HCT116 (cell line): ENCODE data around the gene APC2. TPM values are rescaled to one million over a fixed set of nuclear protein-coding genes. Genes with fewer than 3 reads are reported as not detected.

ENCODE experiments used
- ATAC-seq: fragments of 200-7000 bp; cut with Tn5 transposase; 2 replicates; pipeline ENCODE4 v1.9.1; 2020; ENCODE audit warnings: mild to moderate bottlenecking, moderate library complexity
- BruUV-seq: library from RNA; stranded (reverse); fragments of 400-500 nt; replicated peaks from 2 replicates; lab custom pipeline; 2021; lab: Mats Ljungman, UMichigan
- CTCF ChIA-PET: fragments of 300-600 bp; sonication (Branson Sonifier 250); formaldehyde crosslinking; loops from one replicate; lab custom pipeline; 2021; ENCODE audit warnings: antibody characterized with exemption; lab: Charles Lee
- POLR2A ChIA-PET: fragments of 300-600, 350-600 bp; sonication (Branson Sonifier 250); formaldehyde crosslinking; loops from one replicate; lab custom pipeline; 2021; ENCODE audit warnings: antibody characterized with exemption; lab: Charles Lee
- RAD21 ChIA-PET, 2 experiments: fragments of 300-600 bp; sonication (Branson Sonifier 250); formaldehyde crosslinking; loops; one replicate each; lab custom pipeline; 2023; ENCODE audit warnings: low total read pairs in 2 of 2; ENCODE audit not compliant: uncharacterized antibody in 2 of 2, unreplicated experiment in 2 of 2, low non-redundant PET in 1 of 2; lab: Charles Lee
- DNase-seq: peaks from one replicate; pipeline ENCODE4 v3.0.0-alpha.2; 2010; ENCODE audit warnings: low read depth, low spot score
- H2AFZ ChIP-seq: fragments of 200-600 bp; shearing (Covaris generic), sonication (generic); 2 replicates; pipeline ENCODE4 v1.6.1; 2017; ENCODE audit warnings: low read depth, mixed run types, mixed read lengths, antibody characterized with exemption, low read length; ENCODE audit not compliant: poor library complexity, severe bottlenecking
- H3K27ac ChIP-seq: 2 replicates; pipeline ENCODE4 v1.5.1; 2012; ENCODE audit warnings: low read depth, low read length
- H3K27me3 ChIP-seq: fragments of 200-600 bp; sonication (generic); 2 replicates; pipeline ENCODE4 v1.6.1; 2016; ENCODE audit warnings: mixed run types, low read length, mixed read lengths; ENCODE audit not compliant: insufficient read depth
- H3K36me3 ChIP-seq, 2 experiments: fragments of 200-500 bp in 1 of 2; fragments of 200-600 bp in 1 of 2; sonication (Bioruptor generic) in 1 of 2; sonication (generic) in 1 of 2; 2 replicates each; pipeline versions ENCODE4 v1.5.1 to v1.6.1; 2014 to 2016; ENCODE audit warnings: low read length in 2 of 2, inconsistent platforms in 1 of 2, mixed read lengths in 1 of 2, mixed run types in 1 of 2; ENCODE audit not compliant: insufficient read depth in 2 of 2, control insufficient read depth in 1 of 2
- H3K4me1 ChIP-seq, 2 experiments: fragments of 200-600 bp in 1 of 2; sonication (generic) in 1 of 2; 2 replicates each; pipeline versions ENCODE4 v1.5.1 to v1.6.1; 2012 to 2017; ENCODE audit warnings: low read length in 2 of 2, inconsistent platforms in 1 of 2, mild to moderate bottlenecking in 1 of 2, mixed read lengths in 1 of 2, mixed run types in 1 of 2, moderate library complexity in 1 of 2; ENCODE audit not compliant: insufficient read depth in 2 of 2, control insufficient read depth in 1 of 2
- H3K4me2 ChIP-seq: fragments of 200-600 bp; sonication (generic); 2 replicates; pipeline ENCODE4 v1.6.1; 2017; ENCODE audit warnings: mixed run types, low read length, mixed read lengths
- H3K4me3 ChIP-seq, 2 experiments: fragments of 200-600 bp in 1 of 2; sonication (generic) in 1 of 2; replicated peaks in 1 of 2; 2 replicates each; pipeline ENCODE4 v1.5.1; 2011 to 2016; ENCODE audit warnings: low read length in 2 of 2, control low read depth in 1 of 2, low read depth in 1 of 2, mild to moderate bottlenecking in 1 of 2, mixed read lengths in 1 of 2, mixed run types in 1 of 2
- H3K79me2 ChIP-seq: fragments of 200-600 bp; sonication (generic); 2 replicates; pipeline ENCODE4 v1.6.1; 2017; ENCODE audit warnings: mild to moderate bottlenecking, mixed run types, low read length, moderate library complexity, mixed read lengths; ENCODE audit not compliant: insufficient read depth
- H3K9ac ChIP-seq: fragments of 200-600 bp; sonication (generic); 2 replicates; pipeline ENCODE4 v1.6.1; 2016; ENCODE audit warnings: low read length, mixed read lengths
- H3K9me2 ChIP-seq: fragments of 200-600 bp; sonication (generic), shearing (Covaris generic); 2 replicates; pipeline ENCODE4 v1.6.1; 2017; ENCODE audit warnings: mixed run types, mild to moderate bottlenecking, moderate library complexity; ENCODE audit not compliant: insufficient read depth
- H3K9me3 ChIP-seq, 2 experiments: fragments of 200-500 bp in 1 of 2; fragments of 200-600 bp in 1 of 2; sonication (Bioruptor generic) in 1 of 2; sonication (generic) in 1 of 2; 2 replicates each; pipeline ENCODE4 v1.6.1; 2014 to 2017; ENCODE audit warnings: low read length in 2 of 2, mixed read lengths in 2 of 2, inconsistent platforms in 1 of 2, low read depth in 1 of 2, mild to moderate bottlenecking in 1 of 2, mixed run types in 1 of 2, moderate library complexity in 1 of 2; ENCODE audit not compliant: control insufficient read depth in 1 of 2, insufficient read depth in 1 of 2
- H4K20me1 ChIP-seq: fragments of 200-600 bp; sonication (generic), shearing (Covaris generic); 2 replicates; pipeline ENCODE4 v1.6.1; 2017; ENCODE audit warnings: mixed run types, mild to moderate bottlenecking, moderate library complexity; ENCODE audit not compliant: insufficient read depth
- CBX3 ChIP-seq: IDR thresholded peaks from 2 replicates; pipeline ENCODE4 v1.6.1; 2012; ENCODE audit warnings: low read depth
- EGR1 ChIP-seq: IDR thresholded peaks from 2 replicates; pipeline ENCODE4 v1.6.1; 2012; ENCODE audit warnings: low read depth
- ELF1 ChIP-seq: IDR thresholded peaks from 2 replicates; pipeline ENCODE4 v1.6.1; 2012; ENCODE audit warnings: low read depth, borderline replicate concordance
- EZH2 ChIP-seq: fragments of 200-600 bp; sonication (generic); IDR thresholded peaks from 2 replicates; pipeline ENCODE4 v1.6.1; 2017; ENCODE audit warnings: antibody characterized with exemption, mixed run types
- EZH2phosphoT487 ChIP-seq: fragments of 200-600 bp; IDR thresholded peaks from 2 replicates; pipeline ENCODE4 v1.6.1; 2018; ENCODE audit warnings: antibody characterized with exemption, borderline replicate concordance
- FOSL1 ChIP-seq: IDR thresholded peaks from 2 replicates; pipeline ENCODE4 v1.6.1; 2012; ENCODE audit warnings: low read depth
- POLR2A ChIP-seq: IDR thresholded peaks from 2 replicates; pipeline ENCODE4 v1.7.0; 2011; ENCODE audit warnings: borderline replicate concordance; ENCODE audit not compliant: insufficient read depth, insufficient read length; ENCODE audit errors: extremely low read depth
- RAD21 ChIP-seq: IDR thresholded peaks from 2 replicates; pipeline ENCODE4 v1.6.1; 2012; ENCODE audit warnings: low read depth, mild to moderate bottlenecking
- SIN3A ChIP-seq: IDR thresholded peaks from 2 replicates; pipeline ENCODE4 v1.6.1; 2012; ENCODE audit warnings: low read depth
- SRF ChIP-seq: IDR thresholded peaks from 2 replicates; pipeline ENCODE4 v1.6.1; 2012; ENCODE audit warnings: low read depth
- TCF7L2 ChIP-seq: IDR thresholded peaks from 2 replicates; pipeline ENCODE4 v1.7.0; 2011; ENCODE audit warnings: borderline replicate concordance, inconsistent platforms; ENCODE audit not compliant: insufficient read depth, insufficient read length; ENCODE audit errors: extremely low read depth
- YY1 ChIP-seq: IDR thresholded peaks from 2 replicates; pipeline ENCODE4 v1.6.1; 2011; ENCODE audit warnings: low read length, low read depth, moderate library complexity, mild to moderate bottlenecking; ENCODE audit not compliant: insufficient replicate concordance; ENCODE audit errors: extremely low read depth
- ZFX ChIP-seq: fragments of 450-650 bp; IDR thresholded peaks from 2 replicates; pipeline ENCODE4 v1.6.1; 2017
- ZNF274 ChIP-seq: fragments of 200-500 bp; sonication (Bioruptor generic); IDR thresholded peaks from 2 replicates; pipeline ENCODE4 v1.6.1; 2014; ENCODE audit warnings: mild to moderate bottlenecking, low read depth, low read length, inconsistent platforms
- intact Hi-C: fragments of 100-400 bp; cut with micrococcal nuclease; formaldehyde crosslinking; loops from 2 replicates; pipeline ENCODE4 v1.10.0; 2022
- total RNA-seq: library from RNA; stranded (reverse); gene quantifications from one replicate; pipeline ENCODE4 v1.2.1, GENCODE V29; 2021; ENCODE audit not compliant: unreplicated experiment
- TF ChIP-seq, protein P1 (sequence below): IDR thresholded peaks from 2 replicates; pipeline ENCODE4 v1.6.1; 2012; ENCODE audit warnings: low read depth
- TF ChIP-seq, protein P2 (sequence below): IDR thresholded peaks from 2 replicates; pipeline ENCODE4 v1.6.1; 2012
- TF ChIP-seq, protein P3 (sequence below): IDR thresholded peaks from 2 replicates; pipeline ENCODE4 v1.6.1; 2012
- TF ChIP-seq, protein P4 (sequence below): IDR thresholded peaks from 2 replicates; pipeline ENCODE4 v1.6.1; 2011; ENCODE audit warnings: mild to moderate bottlenecking, low read length, moderate library complexity; ENCODE audit not compliant: insufficient replicate concordance; ENCODE audit errors: extremely low read depth

Gene APC2
- total RNA-seq, 1 experiment from 2014 or later, result 1.6 TPM

DNA sequence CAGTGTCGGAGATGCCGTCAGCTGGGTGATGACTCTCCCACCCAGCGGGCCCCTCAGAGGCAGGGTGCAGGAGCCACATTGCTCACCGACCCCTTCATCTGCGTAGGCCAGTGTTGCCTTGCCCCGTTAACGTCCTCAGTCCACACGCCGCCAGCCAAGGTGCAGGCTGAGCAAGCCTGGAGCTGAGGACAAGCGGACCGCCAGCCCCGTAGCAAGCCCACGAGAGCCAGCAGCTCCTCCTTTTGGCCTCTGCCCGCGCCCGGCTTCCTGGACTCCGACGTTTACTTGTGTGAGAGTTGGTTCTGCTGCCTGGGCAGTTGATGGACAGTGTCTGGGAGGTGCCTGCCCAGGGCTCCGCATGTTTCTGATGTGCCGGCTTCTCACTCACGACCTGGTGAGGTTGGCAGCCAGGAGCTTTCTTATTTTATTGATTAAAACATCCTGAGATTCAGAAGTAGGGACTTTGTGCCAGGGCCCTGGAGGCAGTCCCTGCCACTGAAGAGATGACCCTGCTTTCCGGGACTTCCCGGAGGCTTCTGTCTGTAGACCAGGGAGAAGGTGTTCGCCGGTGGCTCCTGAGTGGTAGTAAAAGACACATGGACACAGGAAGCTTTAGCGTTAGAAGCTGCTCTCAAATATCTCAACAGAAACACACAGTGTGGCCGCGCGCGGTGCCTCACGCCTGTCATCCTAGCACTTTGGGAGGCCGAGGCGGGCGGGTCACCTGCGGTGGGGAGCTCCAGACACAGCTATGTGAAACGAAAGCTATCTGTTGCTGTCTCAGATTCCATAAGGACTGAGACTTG lies 36.7 kb upstream of the APC2 start:
- H3K79me2 ChIP-seq, result peaks cover 100% of the 10 kb centered on the region
- ATAC-seq (no peak), DNase-seq (no peak)
- no peaks in the 10 kb centered on the region for H3K27me3 ChIP-seq
- H3K36me3 ChIP-seq, result peaks cover 6 to 70% of the 10 kb centered on the region in 2 experiments; a peak in 3 of 4 replicates
- ChIA-PET RAD21 (no interaction called here), POLR2A (interaction anchor here (0.7 kb wide), 1 partner anchor 96 kb away, joined by 3 read pairs; no protein-coding TSS in a partner anchor), CTCF (no interaction called here)
- H3K9me3 ChIP-seq, result no peaks in the 10 kb centered on the region
- no peak for TF ChIP-seq SRF
- TF ChIP-seq, protein P1, sequence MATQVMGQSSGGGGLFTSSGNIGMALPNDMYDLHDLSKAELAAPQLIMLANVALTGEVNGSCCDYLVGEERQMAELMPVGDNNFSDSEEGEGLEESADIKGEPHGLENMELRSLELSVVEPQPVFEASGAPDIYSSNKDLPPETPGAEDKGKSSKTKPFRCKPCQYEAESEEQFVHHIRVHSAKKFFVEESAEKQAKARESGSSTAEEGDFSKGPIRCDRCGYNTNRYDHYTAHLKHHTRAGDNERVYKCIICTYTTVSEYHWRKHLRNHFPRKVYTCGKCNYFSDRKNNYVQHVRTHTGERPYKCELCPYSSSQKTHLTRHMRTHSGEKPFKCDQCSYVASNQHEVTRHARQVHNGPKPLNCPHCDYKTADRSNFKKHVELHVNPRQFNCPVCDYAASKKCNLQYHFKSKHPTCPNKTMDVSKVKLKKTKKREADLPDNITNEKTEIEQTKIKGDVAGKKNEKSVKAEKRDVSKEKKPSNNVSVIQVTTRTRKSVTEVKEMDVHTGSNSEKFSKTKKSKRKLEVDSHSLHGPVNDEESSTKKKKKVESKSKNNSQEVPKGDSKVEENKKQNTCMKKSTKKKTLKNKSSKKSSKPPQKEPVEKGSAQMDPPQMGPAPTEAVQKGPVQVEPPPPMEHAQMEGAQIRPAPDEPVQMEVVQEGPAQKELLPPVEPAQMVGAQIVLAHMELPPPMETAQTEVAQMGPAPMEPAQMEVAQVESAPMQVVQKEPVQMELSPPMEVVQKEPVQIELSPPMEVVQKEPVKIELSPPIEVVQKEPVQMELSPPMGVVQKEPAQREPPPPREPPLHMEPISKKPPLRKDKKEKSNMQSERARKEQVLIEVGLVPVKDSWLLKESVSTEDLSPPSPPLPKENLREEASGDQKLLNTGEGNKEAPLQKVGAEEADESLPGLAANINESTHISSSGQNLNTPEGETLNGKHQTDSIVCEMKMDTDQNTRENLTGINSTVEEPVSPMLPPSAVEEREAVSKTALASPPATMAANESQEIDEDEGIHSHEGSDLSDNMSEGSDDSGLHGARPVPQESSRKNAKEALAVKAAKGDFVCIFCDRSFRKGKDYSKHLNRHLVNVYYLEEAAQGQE, result no peak
- TF ChIP-seq, protein P2, sequence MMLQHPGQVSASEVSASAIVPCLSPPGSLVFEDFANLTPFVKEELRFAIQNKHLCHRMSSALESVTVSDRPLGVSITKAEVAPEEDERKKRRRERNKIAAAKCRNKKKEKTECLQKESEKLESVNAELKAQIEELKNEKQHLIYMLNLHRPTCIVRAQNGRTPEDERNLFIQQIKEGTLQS, result no peak
- no peak for TF ChIP-seq SIN3A
- TF ChIP-seq RAD21, result no peak
- no peak for TF ChIP-seq EZH2
- TF ChIP-seq ELF1, result no peak
- TF ChIP-seq EGR1, result no peak
- TF ChIP-seq ZFX, result no peak
- TF ChIP-seq, protein P3, sequence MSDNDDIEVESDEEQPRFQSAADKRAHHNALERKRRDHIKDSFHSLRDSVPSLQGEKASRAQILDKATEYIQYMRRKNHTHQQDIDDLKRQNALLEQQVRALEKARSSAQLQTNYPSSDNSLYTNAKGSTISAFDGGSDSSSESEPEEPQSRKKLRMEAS, result no peak
- TF ChIP-seq EZH2phosphoT487, result no peak
- no peak for TF ChIP-seq POLR2A
- TF ChIP-seq, protein P4, sequence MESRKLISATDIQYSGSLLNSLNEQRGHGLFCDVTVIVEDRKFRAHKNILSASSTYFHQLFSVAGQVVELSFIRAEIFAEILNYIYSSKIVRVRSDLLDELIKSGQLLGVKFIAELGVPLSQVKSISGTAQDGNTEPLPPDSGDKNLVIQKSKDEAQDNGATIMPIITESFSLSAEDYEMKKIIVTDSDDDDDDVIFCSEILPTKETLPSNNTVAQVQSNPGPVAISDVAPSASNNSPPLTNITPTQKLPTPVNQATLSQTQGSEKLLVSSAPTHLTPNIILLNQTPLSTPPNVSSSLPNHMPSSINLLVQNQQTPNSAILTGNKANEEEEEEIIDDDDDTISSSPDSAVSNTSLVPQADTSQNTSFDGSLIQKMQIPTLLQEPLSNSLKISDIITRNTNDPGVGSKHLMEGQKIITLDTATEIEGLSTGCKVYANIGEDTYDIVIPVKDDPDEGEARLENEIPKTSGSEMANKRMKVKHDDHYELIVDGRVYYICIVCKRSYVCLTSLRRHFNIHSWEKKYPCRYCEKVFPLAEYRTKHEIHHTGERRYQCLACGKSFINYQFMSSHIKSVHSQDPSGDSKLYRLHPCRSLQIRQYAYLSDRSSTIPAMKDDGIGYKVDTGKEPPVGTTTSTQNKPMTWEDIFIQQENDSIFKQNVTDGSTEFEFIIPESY, result no peak
- TF ChIP-seq TCF7L2, result no peak
- no peak for TF ChIP-seq CBX3
- TF ChIP-seq YY1, result no peak
- TF ChIP-seq ZNF274, result no peak
- no peak for TF ChIP-seq FOSL1
- peak overlapping the region; percentile 30; the same call in 1 of the 2 replicates for H3K27ac ChIP-seq
- BruUV-seq, result no TSS peak
- H3K4me1 ChIP-seq, result peaks cover 32 to 69% of the 10 kb centered on the region in 2 experiments
- H4K20me1 ChIP-seq, result peaks cover 49% of the 10 kb centered on the region; the same call in 1 of the 2 replicates
- intact Hi-C loops, result no loop called here
- H3K4me2 ChIP-seq, result no peak overlapping the region
- no peaks in the 10 kb centered on the region for H3K9me2 ChIP-seq
- H2AFZ ChIP-seq, result no peak overlapping the region
- H3K9ac ChIP-seq, result no peak overlapping the region
- H3K4me3 ChIP-seq, result no peak overlapping the region
